Measurements from ENCODE around the gene GPR158. TPM values are rescaled to one million over a fixed set of nuclear protein-coding genes. Genes with fewer than 3 reads are reported as not detected.

Gene GPR158
- total and polyA plus RNA-seq, 9 of the 15 experiments (the other 6 are each of a cell fraction or from before 2014, with no cell fraction given), result 4.0 to 7.6 (median 5.0) TPM

DNA sequence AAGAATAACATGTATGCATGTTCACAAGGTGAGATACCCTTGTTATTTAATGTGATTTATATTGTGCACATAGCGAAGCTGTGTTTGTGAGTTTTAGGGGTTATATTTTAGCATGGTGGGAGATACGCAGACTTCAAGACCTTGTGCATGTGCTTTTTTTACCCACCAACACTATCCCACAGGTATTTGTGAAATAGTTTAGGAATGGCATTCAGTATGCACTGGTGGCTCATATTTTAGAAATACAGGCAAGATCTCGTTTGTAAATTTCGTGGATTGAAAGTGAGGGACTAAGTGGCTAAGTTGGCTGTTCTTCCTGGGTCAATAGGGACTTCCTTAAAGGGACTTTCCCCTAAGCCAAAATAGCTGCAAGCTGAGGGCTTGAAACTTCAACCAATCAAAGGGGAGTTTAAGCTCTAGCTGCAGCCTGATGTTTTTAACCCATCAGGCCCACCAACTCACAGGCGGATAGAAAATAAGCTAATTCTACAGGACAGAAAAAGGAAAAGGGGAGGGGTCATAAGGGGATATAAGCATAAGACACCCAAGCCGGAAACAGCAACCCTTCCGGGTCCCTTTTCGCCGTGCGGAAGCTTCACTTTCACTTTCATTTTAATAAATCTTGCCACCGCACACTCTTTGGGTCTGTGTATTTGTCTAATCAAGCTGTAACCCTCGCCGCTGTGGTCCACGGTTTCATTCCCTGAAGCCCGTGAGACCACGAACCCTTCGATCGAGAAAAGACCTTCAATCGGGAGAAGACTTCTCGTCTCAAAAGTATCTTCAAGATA lies 291.0 kb downstream of the GPR158 start (continued):
- TF ChIP-seq, protein P1, sequence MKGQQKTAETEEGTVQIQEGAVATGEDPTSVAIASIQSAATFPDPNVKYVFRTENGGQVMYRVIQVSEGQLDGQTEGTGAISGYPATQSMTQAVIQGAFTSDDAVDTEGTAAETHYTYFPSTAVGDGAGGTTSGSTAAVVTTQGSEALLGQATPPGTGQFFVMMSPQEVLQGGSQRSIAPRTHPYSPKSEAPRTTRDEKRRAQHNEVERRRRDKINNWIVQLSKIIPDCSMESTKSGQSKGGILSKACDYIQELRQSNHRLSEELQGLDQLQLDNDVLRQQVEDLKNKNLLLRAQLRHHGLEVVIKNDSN (CRISPR knock-in tag; IDR thresholded peaks at IDR 0.05), result no peak
- TF ChIP-seq SMARCE1 (IDR thresholded peaks at IDR 0.05) (no peak), EP400 (IDR thresholded peaks at IDR 0.05) (peak; percentile 34; the same call in 1 of the 2 replicates), CTBP1 (IDR thresholded peaks at IDR 0.05; ENCODE audit: borderline replicate concordance) (no peak), ZNF830 (CRISPR knock-in tag; IDR thresholded peaks at IDR 0.05) (no peak), ZNF134 (CRISPR knock-in tag; conservative IDR thresholded peaks at IDR 0.05) (peak; percentile 55; the same call in 1 of the 2 replicates), GATAD2A (IDR thresholded peaks at IDR 0.05) (no peak), HOXB6 (CRISPR knock-in tag; IDR thresholded peaks at IDR 0.05; ENCODE audit: borderline replicate concordance) (no peak), ASH1L (IDR thresholded peaks at IDR 0.05; ENCODE audit: borderline replicate concordance, low read depth, partially characterized antibody) (peak; percentile 72), ELF4 (CRISPR knock-in tag; IDR thresholded peaks at IDR 0.05) (no peak), NCOA1 (IDR thresholded peaks at IDR 0.05; ENCODE audit: low read depth) (no peak), RBFOX2 (IDR thresholded peaks at IDR 0.05; ENCODE audit: low read depth, low read length) (peak; percentile 36; the same call in 1 of the 2 replicates)
- TF ChIP-seq, protein P2, sequence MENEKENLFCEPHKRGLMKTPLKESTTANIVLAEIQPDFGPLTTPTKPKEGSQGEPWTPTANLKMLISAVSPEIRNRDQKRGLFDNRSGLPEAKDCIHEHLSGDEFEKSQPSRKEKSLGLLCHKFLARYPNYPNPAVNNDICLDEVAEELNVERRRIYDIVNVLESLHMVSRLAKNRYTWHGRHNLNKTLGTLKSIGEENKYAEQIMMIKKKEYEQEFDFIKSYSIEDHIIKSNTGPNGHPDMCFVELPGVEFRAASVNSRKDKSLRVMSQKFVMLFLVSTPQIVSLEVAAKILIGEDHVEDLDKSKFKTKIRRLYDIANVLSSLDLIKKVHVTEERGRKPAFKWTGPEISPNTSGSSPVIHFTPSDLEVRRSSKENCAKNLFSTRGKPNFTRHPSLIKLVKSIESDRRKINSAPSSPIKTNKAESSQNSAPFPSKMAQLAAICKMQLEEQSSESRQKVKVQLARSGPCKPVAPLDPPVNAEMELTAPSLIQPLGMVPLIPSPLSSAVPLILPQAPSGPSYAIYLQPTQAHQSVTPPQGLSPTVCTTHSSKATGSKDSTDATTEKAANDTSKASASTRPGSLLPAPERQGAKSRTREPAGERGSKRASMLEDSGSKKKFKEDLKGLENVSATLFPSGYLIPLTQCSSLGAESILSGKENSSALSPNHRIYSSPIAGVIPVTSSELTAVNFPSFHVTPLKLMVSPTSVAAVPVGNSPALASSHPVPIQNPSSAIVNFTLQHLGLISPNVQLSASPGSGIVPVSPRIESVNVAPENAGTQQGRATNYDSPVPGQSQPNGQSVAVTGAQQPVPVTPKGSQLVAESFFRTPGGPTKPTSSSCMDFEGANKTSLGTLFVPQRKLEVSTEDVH (IDR thresholded peaks at IDR 0.05; ENCODE audit: low read depth, partially characterized antibody), result no peak
- TF ChIP-seq, protein P3, sequence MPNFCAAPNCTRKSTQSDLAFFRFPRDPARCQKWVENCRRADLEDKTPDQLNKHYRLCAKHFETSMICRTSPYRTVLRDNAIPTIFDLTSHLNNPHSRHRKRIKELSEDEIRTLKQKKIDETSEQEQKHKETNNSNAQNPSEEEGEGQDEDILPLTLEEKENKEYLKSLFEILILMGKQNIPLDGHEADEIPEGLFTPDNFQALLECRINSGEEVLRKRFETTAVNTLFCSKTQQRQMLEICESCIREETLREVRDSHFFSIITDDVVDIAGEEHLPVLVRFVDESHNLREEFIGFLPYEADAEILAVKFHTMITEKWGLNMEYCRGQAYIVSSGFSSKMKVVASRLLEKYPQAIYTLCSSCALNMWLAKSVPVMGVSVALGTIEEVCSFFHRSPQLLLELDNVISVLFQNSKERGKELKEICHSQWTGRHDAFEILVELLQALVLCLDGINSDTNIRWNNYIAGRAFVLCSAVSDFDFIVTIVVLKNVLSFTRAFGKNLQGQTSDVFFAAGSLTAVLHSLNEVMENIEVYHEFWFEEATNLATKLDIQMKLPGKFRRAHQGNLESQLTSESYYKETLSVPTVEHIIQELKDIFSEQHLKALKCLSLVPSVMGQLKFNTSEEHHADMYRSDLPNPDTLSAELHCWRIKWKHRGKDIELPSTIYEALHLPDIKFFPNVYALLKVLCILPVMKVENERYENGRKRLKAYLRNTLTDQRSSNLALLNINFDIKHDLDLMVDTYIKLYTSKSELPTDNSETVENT (CRISPR knock-in tag; IDR thresholded peaks at IDR 0.05), result no peak
- TF ChIP-seq, protein P4, sequence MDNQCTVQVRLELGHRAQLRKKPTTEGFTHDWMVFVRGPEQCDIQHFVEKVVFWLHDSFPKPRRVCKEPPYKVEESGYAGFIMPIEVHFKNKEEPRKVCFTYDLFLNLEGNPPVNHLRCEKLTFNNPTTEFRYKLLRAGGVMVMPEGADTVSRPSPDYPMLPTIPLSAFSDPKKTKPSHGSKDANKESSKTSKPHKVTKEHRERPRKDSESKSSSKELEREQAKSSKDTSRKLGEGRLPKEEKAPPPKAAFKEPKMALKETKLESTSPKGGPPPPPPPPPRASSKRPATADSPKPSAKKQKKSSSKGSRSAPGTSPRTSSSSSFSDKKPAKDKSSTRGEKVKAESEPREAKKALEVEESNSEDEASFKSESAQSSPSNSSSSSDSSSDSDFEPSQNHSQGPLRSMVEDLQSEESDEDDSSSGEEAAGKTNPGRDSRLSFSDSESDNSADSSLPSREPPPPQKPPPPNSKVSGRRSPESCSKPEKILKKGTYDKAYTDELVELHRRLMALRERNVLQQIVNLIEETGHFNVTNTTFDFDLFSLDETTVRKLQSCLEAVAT (IDR thresholded peaks at IDR 0.05), result no peak
- TF ChIP-seq, protein P5, sequence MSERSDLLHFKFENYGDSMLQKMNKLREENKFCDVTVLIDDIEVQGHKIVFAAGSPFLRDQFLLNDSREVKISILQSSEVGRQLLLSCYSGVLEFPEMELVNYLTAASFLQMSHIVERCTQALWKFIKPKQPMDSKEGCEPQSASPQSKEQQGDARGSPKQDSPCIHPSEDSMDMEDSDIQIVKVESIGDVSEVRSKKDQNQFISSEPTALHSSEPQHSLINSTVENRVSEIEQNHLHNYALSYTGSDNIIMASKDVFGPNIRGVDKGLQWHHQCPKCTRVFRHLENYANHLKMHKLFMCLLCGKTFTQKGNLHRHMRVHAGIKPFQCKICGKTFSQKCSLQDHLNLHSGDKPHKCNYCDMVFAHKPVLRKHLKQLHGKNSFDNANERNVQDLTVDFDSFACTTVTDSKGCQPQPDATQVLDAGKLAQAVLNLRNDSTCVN (CRISPR knock-in tag; IDR thresholded peaks at IDR 0.05), result no peak
- TF ChIP-seq, protein P6, sequence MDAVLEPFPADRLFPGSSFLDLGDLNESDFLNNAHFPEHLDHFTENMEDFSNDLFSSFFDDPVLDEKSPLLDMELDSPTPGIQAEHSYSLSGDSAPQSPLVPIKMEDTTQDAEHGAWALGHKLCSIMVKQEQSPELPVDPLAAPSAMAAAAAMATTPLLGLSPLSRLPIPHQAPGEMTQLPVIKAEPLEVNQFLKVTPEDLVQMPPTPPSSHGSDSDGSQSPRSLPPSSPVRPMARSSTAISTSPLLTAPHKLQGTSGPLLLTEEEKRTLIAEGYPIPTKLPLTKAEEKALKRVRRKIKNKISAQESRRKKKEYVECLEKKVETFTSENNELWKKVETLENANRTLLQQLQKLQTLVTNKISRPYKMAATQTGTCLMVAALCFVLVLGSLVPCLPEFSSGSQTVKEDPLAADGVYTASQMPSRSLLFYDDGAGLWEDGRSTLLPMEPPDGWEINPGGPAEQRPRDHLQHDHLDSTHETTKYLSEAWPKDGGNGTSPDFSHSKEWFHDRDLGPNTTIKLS (IDR thresholded peaks at IDR 0.05; ENCODE audit: borderline replicate concordance, low read depth), result peak; percentile 31; the same call in 1 of the 2 replicates
